Fibroblast of skin of left biceps (primary cell): ENCODE results near the gene PGRMC2.
"Not testable (repeated sequence)": the region's sequence is repeated elsewhere in the genome, so short reads cannot be mapped to it uniquely, and the experiment has no call there.

Source experiments
- DNase-seq, 2 experiments: peaks; one replicate each; pipeline ENCODE4 v3.0.0-alpha.2; 2013; ENCODE audit warnings: low read depth in 2 of 2

PGRMC2 gene

DNA sequence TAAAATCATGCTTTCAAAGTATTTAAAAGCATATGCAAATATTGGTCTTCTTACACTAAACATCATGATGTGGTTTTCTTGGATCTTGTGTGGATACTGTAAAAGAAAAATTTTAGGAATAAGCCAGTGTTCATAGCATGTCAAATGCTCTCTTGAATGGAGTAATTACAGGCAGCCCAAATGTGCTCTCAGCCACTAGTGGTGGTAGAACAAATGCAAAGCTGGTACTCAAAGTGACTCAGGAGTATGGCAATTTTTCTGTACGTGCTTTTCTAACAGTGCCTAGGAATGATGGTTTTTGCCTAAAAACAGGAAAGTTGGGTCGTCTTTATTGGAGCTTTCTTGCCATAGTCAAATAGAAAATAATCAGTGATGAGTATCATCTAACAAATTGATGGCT, 19.9 kb downstream of the PGRMC2 start:
- no peak for DNase-seq

DNA sequence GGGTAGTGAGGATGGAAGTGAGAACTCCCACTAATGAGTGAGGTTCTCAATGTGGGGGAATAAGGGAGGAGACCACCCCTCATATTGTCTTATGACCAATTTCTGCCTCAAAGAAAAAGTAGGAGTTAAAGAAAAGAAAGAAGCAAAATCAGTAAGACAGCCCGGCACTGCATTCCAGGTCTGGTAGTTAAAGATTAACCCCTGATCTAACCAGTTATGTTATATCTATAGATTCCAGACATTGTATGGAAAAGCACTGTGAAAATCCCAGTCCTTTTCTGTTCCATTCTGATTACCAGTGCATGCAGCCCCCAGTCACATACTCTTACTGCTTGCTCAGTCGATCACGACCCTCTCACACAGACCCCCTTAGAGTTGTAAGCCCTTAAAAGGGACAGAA, 20.4 kb downstream of the PGRMC2 start:
- DNase-seq: not testable (repeated sequence)

DNA sequence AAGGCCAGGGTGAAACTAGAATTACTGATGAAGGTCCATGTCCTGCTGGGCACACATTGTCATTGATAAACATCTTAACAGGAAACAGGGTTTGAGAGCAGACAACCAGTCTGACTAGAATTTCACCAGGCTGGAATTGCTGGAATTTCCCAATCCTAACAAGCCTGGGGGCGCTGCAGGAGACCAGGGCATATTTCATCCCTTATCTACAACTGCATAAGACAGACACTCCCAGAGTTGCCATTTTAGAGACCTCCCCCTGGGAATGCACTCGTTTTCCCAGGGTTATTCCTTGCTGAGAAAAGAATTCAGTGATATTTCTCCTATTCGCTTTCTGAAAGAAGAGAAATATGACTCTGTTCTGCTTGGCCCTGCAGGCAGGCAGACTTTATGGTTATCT, 22.1 kb downstream of the PGRMC2 start:
- not testable (repeated sequence) for DNase-seq

- DNase-seq: not testable (repeated sequence)
Observed at GRCh38 chr4:128259889-128260288, 27.7 kb downstream of the PGRMC2 start.

GRCh38 chr4:128258166-128258565, 29.4 kb downstream of the PGRMC2 start:
- not testable (repeated sequence) for DNase-seq

GRCh38 chr4:128256539-128256938, 31.1 kb downstream of the PGRMC2 start:
- no peak for DNase-seq

- DNase-seq: no peak
Observed at GRCh38 chr4:128255906-128256305, 31.7 kb downstream of the PGRMC2 start.

- no peak for DNase-seq
Observed at GRCh38 chr4:128249787-128250668, 37.6 kb downstream of the PGRMC2 start.

GRCh38 chr4:128247906-128248305, 39.7 kb downstream of the PGRMC2 start:
- DNase-seq: no peak

DNA sequence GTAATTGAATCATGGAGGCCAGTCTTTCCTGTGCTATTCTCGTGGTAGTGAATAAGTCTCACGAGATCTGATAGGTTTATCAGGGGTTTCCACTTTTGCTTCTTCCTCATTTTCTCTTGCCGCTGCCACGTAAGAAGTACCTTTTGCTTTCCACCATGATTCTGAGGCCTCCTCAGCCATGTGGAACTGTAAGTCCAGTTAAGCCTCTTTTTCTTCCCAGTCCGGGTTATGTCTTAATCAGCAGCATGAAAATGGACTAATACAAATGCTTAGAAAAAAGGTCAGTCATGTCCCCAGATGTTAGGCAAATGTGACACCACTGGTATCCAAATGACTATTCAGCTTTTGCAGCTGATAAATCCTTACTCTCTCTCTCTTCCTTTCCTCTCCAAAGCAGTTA, 42.2 kb downstream of the PGRMC2 start:
- not testable (repeated sequence) for DNase-seq

DNA sequence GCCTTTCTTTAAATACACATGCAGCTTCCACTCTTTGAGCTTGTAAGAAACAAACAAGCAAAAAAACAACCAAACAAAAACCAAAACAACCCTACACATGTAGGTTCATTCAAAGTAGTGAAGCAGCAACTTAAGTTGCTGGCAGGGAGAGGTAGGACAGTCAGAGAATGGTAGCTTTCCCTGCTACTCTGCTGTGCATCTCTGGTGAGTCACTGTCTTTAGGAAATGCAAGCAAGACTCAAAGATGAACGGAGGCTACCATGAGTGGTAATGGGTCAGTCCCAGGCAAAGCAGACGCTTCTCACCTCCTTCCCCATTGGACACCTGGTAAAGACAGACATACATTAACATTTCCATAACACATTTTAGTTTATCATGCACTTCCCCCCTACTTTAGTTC, 43.2 kb downstream of the PGRMC2 start:
- DNase-seq: no peak

DNA sequence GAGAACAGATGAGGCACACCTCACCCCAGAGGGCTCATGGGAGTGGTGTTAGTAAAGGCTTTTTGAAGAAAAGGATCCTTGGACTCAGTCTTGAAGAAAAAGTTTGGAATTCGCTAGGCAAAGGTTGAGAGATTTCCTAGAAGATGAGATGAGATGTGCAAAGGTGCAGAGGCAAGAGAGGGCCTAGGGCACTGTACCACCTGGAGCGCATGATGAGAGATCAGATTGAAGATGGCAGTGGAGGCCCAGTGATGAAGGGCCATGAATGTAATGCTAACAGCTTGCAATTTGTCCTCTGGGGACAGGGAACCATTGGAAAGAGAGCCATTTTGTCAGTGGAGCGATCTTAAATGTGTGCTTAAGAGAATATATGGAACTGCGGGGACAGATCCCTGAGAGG, 45.0 kb downstream of the PGRMC2 start:
- DNase-seq: no peak

DNA sequence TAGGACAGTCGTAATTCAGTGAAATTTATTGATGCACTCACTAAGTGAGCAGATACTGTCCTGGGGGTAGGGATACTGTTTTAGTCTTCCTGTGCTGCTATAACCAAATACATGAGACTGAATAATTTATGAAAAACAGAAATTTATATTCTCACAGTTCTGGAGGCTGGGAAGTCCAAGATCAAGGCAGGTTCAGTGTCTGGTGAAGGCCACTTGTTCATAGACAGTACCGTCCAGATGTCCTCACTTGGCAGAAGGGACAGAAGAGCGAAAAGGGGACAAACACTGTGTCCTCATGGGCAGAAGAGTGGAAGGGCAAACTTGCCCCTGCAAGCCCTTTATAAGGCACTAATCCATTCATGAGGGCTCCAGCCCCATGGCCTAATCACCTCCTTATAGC, 45.6 kb downstream of the PGRMC2 start:
- DNase-seq: no peak

DNA sequence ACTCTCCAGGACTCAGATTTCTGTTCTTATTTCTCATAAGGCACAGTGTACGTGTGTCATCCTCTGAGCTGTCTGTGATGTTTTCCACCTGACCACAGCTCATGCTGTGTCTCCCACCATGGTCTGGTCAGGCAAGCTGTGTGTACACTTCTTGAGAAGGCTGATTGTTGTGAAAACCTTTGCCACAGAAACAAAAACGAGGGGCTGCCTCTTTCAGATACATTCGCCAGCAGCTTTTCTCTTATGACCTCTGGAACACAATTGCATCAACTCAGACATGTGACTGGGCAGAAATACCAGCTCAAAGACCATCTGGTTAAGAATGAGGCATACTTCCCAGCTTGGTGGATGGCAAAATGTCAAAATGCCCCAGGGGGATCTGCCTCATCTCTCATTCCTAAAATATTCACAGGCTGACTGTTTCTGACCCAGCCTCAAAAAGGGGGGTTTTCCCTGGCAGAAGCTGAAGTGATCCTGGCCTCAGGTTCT, 46.1 kb downstream of the PGRMC2 start:
- peak; percentile 92 to 94 for DNase-seq

DNA sequence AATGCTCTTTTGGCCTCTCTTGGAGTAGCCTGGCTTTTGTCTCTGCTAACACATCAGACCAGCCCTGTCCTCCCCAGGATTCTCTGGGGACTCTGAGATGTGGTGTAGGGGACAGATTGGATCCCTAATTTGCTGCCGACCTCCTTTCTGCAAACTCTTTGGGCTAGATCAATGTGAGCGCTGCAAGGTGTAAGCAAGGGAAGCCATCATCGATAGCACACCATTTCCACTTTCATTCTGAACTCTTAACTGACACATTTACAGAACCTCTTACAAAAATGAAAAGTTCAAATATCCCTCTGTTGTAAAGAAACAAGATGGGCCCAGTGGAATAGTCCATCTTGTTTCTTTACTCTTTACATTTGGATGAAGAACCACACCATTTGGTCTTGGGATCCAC, 46.6 kb downstream of the PGRMC2 start:
- DNase-seq: no peak

DNA sequence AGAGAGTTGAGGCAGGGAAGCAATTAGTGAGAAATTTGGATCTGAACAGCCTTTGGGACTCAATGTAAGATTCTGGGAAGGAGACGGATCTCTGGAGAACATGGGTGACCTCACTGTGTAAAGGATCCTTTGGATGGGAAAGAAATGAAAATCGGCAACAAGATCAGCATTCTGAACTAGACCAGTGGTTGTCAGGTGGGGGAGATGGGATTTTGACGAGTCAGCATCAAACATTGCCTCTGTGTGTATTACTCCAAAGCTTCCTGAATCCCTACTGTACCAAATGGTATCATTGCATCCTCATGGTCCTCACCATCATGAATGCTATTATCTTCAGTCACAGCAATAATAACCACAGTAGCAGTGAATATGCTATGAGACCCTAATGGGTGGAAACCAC, 52.8 kb downstream of the PGRMC2 start:
- DNase-seq: no peak

DNA sequence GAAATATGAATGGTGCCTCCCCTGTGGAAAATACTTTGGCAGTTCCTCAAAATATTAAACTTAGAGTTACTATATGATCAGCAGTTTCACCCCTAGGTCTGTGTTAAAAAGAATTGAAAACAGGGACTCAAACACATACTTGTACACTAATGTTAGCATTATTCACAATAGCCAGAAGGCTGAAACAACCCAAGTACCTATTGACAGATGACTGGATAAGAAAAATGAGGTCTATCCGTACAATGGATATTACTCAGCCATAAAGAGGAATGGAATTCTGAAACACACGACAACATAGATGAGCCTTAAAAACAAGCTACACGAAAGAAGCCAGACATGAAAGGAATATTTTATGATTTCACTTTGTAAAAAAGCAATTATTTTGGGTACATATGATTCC, 54.9 kb downstream of the PGRMC2 start:
- no peak for DNase-seq

DNA sequence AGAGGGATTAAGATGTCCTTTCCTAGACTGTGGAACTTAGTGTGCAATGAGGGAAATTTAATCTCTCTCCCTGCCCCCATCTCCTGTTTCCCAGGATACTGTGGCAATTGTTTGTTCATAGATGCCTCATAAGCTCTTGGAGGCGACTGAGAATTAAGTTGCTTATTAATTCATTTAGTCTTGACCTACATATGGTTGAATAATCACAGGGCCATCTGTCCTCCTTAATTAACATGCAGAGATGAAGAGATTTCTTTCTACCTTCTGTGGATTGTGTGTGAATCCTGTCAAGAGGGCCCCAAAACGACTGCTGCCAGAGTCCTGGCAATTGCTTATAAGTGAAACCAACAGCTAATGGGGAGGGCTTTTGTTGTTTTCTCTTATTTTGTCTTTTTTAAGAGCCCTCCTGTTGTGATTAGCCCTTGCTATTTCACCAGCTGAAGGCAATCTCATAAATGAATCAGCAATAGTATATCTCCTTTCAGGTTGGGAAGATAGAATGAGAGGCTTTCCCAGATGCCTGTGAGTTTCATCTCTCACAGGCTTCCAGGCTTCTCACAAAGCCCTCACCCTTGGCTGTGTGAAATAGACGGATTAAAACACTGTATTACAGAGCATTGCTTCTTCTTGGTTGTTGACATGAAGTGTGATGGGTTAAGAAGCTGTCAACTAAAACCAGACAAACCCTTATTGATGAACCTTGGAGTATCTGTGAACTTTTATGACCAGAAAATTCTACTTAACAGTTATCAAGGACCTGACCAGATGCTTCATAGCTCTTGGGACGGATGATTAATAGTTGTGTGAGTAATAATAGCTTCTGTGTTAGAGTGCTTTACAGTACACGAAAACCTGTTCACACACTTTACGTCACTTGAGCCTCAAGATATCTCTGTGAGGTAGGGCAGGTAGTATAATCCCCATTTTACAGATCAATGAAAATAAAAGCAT, 58.5 kb downstream of the PGRMC2 start:
- DNase-seq: no peak

DNA sequence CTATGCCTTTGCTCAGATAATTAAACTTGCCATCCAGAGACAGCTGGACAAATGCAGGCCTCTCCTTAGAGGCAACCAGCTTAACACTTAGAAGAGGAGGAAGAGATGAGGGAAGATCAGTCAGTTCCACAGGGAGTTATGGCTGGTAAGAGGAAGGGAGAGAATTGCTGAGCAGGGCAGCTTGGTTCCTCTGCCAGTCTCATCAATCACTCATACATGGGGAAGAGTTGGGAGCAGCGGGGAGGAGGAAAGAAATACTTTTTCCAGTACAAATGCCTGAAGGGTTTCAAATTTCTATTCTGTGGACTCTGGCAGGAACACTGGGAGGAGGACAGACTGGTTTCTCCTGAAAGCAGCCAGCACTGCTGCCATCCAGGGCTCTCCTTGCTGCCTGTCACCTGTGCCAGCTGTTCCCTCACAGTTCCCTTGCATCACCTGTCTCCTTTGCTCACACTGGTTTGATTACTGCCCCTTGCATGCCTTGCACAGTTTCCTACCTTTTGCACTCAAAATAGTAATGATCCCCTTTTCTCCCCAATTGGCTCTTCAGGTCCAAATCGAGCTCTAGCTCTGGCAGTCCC, 59.5 kb downstream of the PGRMC2 start:
- DNase-seq: no peak

DNA sequence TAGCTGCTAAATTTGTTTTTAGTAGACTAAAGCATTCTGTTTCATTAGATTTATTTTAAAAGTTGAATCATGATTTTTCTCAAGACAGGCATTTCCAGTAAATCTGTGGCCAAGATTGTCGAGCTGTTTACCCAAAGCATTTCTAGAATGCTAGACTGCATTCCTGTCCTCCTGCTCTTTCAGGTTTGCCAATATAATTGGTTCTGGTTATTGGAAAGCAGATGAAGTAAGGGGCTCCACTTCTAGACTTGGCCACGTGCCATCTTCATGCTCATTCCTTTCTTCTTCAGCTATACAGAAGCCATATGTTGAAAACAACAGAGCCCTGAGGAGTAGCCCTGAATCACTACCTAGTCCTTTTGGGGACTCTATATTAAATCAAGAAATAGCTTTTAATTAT, 62.5 kb downstream of the PGRMC2 start:
- peak; percentile 95 to 97 for DNase-seq

- DNase-seq: no peak
Observed at GRCh38 chr4:128221586-128221985, 66.0 kb downstream of the PGRMC2 start.
